GM19324 (cell line): ENCODE measurements around the gene C1QC.
"Not testable (repeated sequence)": the region's sequence is repeated elsewhere in the genome, so short reads cannot be mapped to it uniquely, and the experiment has no call there.

Experiments used
- ATAC-seq: cut with Tn5 transposase; IDR thresholded peaks from one replicate; pipeline ENCODE4 v1.9.1; 2021; ENCODE audit warnings: mild to moderate bottlenecking, moderate library complexity; ENCODE audit not compliant: unreplicated experiment, low FRiP score

Gene C1QC

DNA sequence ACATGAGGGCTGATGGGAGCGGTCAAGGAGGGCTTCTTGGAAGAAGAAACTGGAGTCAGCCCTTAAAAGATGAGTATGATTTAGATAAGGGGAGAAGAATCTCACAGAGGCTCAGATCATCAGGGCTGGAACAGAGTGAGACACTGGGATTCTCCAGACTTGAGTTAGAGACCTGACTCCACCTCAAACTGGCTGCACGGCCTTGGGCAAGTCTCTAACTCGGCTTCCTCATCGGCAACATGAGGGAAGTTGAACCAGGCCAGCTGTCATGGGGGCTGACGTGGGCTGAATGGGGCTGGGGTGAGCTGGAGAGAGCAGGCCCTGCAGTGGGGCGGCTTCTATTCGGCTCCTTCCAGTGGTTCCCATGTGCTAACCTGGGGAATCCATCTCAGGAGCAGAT, 2.5 kb downstream of the C1QC start:
- ATAC-seq, result no peak

DNA sequence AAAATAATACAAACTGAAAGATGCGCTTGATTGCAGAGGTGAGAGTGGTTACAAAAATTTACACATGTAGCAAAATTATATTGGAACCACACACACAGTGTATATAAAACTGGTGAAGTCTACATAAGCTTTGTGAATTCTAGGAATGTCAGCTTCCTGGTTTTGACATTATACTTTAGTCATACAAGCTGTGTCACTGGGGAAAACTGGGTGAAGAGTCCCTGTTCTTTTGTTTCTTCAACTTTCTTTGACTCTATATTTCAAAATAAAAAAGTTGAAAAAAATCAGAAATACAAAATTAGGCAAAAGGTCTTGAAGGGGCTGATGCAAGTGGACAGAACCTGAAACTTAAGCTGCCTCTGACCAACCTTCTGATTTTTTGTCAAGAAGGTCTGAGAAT, 3.0 kb downstream of the C1QC start:
- ATAC-seq, result no peak

DNA sequence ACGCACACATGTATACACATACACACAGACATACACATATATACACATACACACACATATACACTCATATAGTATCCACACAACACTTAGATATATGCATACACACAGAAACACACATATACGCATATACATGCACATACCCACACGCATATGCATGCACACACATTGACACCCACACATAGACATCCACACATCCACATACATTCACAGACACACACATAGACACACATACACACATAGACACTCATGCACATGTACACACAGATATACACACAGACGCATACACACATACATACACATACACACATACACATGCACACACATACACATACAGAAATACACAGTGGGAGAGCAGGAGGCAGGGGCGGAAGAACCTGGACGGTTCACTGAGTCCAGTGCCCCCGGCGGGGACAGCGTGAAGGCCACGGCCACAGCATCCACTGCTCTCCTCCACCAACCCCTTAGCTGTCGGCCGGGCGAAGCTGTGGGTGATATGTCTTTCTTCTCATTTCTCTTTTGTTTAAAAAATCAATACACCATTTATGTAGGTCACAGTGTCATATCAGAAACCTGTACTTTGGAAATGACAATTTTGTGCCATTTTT, 6.8 kb downstream of the C1QC start:
- ATAC-seq, result no peak

DNA sequence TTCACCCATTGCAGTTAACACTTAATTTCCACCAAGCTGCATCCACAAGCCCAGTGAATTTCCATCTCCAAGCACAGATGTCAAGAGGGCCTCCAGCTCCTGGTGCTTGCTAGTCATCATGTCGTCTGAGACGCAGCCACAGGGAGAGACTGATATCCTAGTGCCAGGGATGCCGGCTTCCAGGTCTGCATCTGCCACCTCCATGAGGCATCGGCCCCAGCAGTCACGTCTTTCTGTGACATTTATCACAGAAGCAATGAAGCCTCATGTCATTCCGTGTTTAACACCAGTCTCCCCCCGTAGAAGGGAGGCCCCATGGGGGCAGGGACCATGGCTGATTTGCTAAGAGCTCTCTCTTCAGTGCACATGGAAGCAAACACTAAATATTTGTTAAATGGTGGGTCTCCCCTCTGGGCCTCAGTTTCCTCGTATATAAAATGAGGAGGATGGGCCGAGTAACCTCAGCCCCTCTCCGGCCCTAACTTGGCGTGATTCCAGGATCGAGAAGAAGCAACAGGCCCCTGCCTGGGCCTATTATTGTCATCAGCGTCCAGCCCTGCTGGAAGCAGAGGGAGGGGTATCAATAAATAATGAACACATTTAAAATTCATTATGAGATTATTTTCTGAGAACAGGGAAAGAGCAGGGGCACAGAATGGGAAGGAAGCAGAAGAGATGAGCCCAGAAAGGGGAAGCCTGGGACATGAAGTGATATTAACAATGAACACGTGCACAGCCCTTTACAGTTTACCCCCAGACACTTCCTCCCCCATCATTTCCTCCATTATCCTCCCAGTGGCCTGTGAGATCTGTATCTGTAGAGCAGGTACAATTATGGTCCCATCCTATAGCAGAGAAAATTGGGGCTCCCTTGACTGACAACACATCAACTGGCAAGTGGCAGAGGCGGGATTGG, 8.8 kb downstream of the C1QC start:
- no peak for ATAC-seq

DNA sequence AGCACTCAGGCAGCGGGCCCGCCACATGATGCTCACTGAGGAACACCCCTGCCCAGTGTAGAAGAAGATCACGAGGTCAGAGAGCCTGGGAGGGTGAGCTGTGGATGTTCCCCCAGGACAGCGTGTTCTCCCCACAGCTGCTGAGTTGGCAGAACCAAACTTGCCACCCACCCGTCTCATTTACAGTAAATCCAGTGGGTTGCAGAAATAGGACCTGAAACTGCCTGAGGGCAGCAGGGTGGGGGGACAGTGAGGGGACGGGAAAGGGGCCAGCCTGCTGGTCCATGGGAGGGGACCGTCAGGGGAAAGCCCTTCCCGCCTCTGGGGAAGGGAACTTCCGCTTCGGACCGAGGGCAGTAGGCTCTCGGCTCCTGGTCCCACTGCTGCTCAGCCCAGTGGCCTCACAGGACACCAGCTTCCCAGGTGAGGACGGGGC, 9.5 kb downstream of the C1QC start, which contains the start of gene C1QB:
C1QB (plus strand) TSS at position 356 of the 436 bp plus-strand sequence. CDS start 6,227 bp downstream, outside the sequence.
- no peak for ATAC-seq

DNA sequence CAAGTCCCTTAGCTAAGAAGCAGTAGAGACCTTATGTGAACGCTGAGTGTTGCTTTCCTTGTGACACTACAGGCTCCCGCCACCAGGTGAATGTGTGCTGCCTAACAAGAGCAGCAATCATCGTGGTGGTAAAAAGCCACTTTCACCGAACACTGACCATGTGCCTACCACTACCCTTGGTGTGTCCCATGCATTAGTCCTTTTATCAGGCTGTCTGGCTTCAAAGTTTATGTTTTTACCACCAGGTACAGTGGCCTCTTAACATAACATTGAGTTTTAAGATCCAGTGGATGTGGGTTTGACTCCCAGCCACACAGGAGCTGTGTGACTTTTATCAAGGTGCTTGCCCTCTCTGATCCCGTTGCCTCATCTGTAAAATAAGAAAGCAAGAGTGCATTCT, 11.3 kb downstream of the C1QC start:
- ATAC-seq, result no peak

DNA sequence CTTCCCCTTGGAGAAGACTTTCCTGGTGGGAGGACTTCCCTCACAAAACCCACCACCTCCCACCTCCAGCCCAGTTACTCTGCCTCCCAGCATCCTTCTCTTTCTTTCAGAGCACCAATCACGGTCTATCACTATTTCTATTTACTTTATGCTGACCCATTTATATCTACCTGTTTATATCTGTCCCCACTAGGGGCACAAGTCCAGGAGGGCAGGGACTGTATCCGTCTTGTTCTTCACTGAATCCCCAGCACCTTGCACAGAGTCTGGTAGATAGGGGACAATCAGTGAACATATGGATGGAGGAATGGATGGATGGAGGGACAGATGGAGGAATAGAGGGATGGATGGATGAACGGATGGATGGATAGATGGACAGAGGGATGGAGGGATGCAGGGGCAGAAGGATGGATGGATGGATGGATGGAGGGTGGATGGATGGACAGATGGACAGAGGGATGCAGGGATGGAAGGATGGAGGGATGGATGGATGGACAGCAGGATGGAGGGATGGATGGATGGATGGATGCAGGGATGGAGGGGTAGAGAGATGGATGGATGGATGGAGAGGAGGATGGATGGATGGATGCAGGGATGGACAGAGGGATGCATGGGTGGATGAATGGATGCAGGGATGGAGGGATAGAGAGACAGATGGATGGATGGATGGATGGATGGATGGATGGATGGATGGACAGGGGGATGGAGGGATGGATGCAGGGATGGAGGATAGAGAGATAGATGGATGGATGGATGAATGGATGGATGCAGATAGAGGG, 15.1 kb downstream of the C1QC start:
- ATAC-seq, result no peak

DNA sequence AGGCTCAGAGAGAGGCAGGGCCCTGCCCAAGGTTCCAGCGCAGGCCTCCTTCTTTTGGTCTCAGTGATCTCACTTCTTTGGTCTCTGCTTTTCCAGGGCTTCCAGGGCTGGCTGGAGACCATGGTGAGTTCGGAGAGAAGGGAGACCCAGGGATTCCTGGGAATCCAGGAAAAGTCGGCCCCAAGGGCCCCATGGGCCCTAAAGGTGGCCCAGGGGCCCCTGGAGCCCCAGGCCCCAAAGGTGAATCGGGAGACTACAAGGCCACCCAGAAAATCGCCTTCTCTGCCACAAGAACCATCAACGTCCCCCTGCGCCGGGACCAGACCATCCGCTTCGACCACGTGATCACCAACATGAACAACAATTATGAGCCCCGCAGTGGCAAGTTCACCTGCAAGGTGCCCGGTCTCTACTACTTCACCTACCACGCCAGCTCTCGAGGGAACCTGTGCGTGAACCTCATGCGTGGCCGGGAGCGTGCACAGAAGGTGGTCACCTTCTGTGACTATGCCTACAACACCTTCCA, 17.3 kb downstream of the C1QC start:
- no peak for ATAC-seq

DNA sequence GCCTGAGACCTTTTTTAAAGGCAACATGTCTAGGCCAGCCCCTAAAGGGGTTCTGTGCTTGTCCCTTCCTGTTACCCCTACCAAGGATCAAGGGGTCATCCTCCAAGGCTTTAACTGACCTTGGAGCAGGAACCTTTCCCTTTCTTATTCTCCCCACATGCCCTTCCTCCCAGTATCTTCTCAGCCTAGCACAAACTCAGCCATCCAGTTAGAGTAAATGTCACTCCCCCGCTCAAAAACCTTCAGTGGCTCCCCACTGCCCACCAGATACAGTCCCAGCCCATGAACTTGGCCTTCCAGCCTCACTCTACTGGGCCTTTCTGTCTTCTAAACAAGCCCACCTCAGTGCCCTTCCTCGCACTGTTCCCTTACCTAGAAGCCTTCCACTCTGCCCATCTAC, 18.4 kb downstream of the C1QC start:
- no peak for ATAC-seq

DNA sequence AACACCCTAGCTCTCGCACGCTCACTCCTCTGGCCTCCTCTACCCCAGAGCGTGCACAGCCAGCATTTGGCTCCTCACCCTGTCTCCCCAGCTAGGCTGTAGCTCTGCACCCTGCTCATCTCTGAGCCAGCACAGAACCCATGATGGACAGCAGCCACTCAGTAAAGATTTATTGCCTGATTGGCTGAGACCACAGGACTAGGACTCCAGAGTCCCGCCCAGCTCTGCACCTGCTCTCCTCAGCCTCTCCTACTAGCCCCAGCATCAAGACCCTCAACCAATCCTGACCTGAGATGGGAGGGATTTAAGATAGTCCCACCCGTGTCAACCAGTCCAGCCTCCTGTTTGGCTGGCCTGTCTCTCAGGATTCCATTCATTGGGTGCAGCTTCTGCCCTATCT, 18.9 kb downstream of the C1QC start:
- ATAC-seq, result no peak

DNA sequence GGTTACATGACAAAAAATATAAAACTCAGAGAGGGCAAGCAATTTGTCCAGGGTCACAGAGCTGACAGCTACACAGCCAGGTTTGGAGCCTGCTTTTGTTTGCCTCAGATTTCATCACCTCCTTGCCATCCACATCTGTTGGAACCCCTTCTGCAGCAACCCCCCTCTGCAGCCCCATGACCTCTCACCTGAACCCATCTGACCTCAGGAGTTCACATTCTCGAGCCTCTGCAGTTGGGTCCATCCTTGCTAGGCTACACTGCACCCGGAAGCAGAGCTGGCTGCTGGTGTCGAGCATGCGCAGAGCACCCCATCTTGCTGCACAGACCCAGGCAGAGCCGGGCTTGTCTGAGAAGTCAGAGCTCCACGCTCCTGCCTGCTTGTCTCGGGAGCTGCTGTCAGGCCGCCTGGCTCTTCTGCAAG, 19.6 kb downstream of the C1QC start:
- no peak for ATAC-seq

DNA sequence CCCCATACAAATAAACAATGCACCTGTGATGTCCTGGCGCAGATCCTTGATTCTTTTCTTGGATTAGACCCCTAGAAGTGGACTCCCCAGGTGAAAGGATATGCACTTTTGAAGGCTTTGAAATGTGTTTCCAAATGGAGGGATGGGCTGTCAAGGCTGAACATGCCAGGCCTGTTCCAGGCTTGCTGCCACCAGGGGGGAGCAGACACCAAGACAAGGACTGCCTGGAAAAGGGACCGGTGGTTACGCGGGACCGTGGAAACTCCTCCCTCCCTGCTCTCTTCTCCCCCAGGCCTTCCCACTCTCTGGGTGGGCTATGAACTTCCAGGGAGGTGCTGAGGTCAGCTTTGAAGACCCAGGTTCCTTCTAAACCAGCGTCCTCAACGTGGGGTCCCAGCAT, 22.3 kb downstream of the C1QC start:
- ATAC-seq, result no peak

DNA sequence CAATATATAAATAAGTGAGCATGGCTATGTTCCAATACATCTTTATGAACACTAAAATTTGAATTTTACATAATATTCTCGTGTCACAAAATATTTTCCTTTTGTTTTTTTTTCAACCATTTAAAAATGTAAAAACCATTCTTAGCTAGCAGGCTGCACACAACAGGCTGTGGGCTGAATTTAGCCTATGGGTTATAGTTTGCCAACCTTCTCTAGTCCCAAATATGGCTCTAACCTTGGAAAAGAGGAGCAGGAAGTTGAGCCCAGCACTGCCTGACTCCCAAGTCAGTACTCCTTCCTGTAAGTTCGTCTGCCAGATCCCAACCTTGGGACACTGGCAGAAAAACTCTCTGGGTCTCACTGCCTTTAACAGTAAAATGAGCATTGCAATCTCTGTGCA, 23.0 kb downstream of the C1QC start:
- ATAC-seq, result no peak

DNA sequence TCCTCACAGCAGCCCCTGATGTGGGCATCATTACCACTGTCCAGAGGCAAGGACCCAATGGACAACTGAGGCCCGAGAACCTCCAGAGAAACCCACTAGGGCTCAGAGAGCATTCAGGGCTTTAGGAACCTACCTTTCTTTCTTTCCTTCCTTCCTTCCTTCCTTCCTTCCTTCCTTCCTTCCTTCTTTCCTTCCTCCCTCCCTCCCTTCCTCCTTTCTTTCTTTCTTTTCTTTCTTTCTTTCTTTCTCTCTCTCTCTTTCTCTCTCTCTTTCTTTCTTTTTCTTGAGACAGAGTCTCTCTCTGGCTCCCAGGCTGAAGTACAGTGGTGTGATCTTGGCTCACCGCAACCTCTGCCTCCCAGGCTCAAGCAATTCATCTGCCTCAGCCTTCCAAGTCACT, 25.4 kb downstream of the C1QC start:
- ATAC-seq, result not testable (repeated sequence)

DNA sequence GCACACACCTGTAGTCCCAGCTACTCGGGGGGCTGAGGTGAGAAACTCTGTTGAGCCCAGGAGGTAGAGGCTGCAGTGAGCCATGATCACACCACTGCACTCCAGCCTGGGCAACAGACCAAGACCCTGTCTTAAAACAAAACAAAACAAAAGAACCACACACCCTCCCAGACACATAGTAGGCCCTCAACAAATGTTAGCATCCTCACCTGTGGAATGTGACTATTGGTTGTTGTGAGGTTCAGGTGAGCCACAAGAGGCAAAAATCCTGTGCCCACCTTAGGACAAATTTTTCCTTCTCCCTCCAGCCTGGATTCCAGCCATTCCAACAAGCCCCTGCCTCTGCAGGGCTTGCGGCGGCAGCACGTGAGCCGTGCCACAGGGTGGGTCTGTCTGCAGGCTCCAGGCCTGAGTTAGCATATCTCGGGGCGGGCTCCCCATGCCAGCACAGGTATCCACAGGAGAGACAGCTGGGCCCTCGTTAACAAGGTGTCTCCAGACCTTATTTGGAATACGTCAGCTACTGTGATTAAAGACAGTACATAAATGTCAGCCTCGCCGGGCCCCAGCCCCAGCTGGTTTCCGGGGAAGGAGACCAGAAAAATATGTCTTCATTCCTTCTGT, 27.0 kb downstream of the C1QC start:
- no peak for ATAC-seq

DNA sequence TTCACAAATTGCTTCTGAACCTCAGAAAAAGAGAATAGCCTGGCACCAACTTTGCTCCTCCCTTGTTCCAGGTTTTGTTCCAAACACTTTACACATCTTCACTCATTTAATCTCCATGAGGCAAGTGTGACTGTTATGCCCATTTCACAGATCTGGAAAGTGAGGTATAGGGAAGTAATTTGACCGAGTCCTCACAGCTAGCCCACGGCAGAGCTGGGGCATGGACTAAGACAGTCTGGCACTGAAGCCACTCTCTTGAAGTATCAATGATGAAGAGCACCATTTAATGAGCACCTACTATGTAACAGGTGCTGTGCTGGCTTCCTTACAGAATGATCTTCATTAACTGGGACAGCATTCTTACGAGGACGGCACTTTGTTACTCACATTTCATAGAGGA, 28.6 kb downstream of the C1QC start:
- ATAC-seq, result no peak

DNA sequence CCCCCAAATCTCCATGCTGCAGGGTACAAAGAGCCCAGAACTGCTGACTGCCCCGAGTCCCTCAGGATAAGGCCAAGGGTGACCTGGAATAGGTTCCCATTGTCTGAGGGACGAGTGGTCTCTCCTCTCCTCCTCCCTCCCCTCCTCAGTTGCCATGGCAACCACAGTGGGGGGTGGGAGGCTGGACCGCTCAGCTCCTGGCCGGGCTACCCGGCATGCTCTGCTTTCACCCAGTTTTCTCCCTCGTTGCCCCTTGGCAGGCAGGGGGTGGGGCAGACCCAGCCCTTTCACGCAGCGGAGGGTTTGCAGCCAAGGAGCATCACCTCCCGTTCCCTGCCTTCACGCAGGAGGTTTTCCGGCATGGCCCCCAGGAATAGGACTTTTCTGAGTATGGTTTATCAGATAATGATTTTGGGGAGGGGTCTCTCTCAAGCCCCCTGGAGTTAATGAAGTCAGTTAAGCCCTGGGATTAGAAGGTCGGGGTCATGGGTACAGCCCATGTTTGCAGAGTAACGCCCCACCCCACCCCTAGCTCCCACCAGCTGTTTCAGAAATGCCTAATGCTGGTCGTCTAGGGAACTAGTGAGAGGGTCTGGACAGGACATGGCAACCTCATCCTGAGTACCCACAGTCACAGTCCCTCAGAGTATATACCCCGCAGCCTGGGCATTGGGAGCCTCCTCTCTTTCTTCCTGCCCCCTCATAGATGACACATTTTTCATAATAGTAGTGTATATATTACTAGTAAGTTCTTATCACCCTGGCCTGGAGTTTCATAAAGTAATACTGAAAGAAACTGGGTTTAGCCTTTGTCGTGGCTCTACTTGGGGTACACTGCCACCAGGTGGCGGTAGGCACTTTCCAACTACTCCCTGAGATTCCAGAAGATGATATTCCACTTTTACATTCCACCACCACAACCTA, 30.3 kb downstream of the C1QC start:
- no peak for ATAC-seq

DNA sequence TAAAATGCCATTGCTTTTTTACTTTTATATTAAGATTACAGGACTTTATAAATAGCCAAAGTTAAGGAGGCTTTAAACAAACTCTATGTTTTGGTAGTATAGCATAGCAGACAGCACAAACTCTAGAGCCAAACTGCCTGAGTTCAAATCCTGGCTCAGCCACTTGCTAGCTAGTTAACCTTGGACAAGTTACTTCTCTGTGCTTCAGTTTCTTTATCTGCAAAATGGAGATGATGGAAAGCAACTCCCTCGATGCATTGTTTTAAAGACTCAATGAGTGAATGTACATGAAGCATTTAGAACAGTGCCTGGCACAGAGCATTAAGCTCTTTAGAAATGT, 30.9 kb downstream of the C1QC start:
- no peak for ATAC-seq

DNA sequence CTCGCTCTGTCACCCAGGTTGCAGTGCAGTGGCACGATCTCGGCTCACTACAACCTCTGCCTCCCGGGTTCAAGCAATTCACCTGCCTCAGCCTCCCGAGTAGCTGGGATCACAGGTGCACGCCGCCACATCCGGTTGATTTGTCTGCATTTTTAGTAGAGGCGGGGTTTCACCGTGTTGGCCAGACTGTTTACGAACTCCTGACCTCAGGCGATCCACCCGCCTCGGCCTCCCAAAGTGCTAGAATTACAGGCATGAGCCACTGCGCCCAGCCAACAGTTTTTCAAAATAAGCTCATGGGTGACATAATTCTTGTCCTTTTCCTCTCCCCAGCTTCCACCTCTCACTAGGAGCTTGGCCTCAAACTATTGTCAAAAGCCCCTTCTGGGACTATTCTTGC, 32.7 kb downstream of the C1QC start:
- ATAC-seq, result not testable (repeated sequence)
